Measurements from ENCODE around the gene MRPL37.
"Not testable (repeated sequence)": the region's sequence is repeated elsewhere in the genome, so short reads cannot be mapped to it uniquely, and the experiment has no call there.

MRPL37 gene

GRCh38 chr1:54172614-54173599 lies 27.1 kb upstream of the MRPL37 start:
- no peak for DNase-seq (ENCODE audit: low read depth in 2 of 2)

GRCh38 chr1:54173681-54174080 lies 26.3 kb upstream of the MRPL37 start:
- DNase-seq (ENCODE audit: low read depth in 2 of 2) = no peak

- DNase-seq (ENCODE audit: low read depth in 2 of 2) = no peak
These were observed 25.9 kb upstream of the MRPL37 start for GRCh38 chr1:54174106-54174505.

- DNase-seq (ENCODE audit: low read depth in 2 of 2) = no peak
These were observed 23.2 kb upstream of the MRPL37 start for GRCh38 chr1:54176621-54177327.

GRCh38 chr1:54177726-54178125 lies 22.2 kb upstream of the MRPL37 start:
- DNase-seq (ENCODE audit: low read depth in 2 of 2) = no peak

- no peak for DNase-seq (ENCODE audit: low read depth in 2 of 2)
These were observed 21.5 kb upstream of the MRPL37 start for GRCh38 chr1:54178296-54179070.

GRCh38 chr1:54180701-54181360 lies 19.1 kb upstream of the MRPL37 start:
- no peak for DNase-seq (ENCODE audit: low read depth in 2 of 2)

- DNase-seq (ENCODE audit: low read depth in 2 of 2) = no peak
These were observed 13.9 kb upstream of the MRPL37 start for GRCh38 chr1:54186056-54186455.

- no peak for DNase-seq (ENCODE audit: low read depth in 2 of 2)
These were observed 11.7 kb upstream of the MRPL37 start for GRCh38 chr1:54188291-54188690.

- DNase-seq (ENCODE audit: low read depth in 2 of 2) = no peak
These were observed 9.4 kb upstream of the MRPL37 start for GRCh38 chr1:54190526-54190925.

GRCh38 chr1:54191525-54191924 lies 8.4 kb upstream of the MRPL37 start:
- DNase-seq (ENCODE audit: low read depth in 2 of 2) = no peak

GRCh38 chr1:54193453-54193852 lies 6.5 kb upstream of the MRPL37 start:
- DNase-seq (ENCODE audit: low read depth in 2 of 2) = no peak

- no peak for DNase-seq (ENCODE audit: low read depth in 2 of 2)
These were observed 709 bp upstream of the MRPL37 start for GRCh38 chr1:54199151-54199764.

GRCh38 chr1:54200519-54200997 lies 591 bp downstream of the MRPL37 start:
- no peak for DNase-seq (ENCODE audit: low read depth in 2 of 2)

GRCh38 chr1:54204199-54204598 lies 4.2 kb downstream of the MRPL37 start:
- no peak for DNase-seq (ENCODE audit: low read depth in 2 of 2)

GRCh38 chr1:54207287-54207686 lies 7.3 kb downstream of the MRPL37 start:
- DNase-seq (ENCODE audit: low read depth in 2 of 2) = no peak

- not testable (repeated sequence) for DNase-seq (ENCODE audit: low read depth in 2 of 2)
These were observed 7.9 kb downstream of the MRPL37 start for GRCh38 chr1:54207896-54208295.

- no peak for DNase-seq (ENCODE audit: low read depth in 2 of 2)
These were observed 12.9 kb downstream of the MRPL37 start for GRCh38 chr1:54212872-54213271.

GRCh38 chr1:54215523-54215922 lies 15.6 kb downstream of the MRPL37 start:
- no peak for DNase-seq (ENCODE audit: low read depth in 2 of 2)

- DNase-seq (ENCODE audit: low read depth in 2 of 2) = no peak
These were observed 19.1 kb downstream of the MRPL37 start for GRCh38 chr1:54218883-54219687.
